ENCODE results near the gene SECTM1.

DNA sequence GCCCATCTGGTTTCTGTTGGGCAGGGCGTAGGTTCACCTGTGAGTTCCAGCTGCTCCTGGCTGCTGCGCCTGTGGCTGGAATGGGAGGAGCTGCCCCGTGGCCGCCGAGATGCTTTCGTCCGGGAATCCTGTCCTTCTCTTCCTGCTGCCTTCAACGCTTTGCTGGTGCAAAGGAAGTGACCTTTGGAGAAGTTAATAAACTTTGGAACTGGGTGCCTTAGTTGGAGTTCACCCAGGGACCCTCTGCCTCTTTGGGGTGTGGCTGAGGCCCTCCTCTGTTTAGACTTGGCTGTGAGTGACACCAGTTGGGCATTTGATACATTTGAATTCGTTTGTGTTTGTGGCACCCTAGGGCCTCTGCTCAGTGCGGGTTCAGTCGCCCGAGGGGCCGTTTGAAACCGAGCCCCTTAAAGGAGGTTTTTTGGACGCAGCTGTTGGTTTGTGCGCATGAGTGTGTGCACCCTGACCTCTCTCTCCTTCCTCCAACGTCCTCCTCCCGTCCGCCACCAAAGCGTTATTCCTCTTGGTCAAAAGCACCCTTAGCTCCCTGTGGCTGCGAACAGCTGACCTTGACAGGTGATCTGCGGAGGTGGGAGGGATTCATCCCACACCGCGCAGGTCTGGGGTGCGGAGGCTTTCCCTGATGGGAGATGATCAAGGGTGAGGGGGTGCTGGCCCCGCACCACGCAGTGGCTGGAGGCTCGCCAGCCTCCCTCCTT lies 9.0 kb upstream of the SECTM1 start:
- TF ChIP-seq, protein P1, sequence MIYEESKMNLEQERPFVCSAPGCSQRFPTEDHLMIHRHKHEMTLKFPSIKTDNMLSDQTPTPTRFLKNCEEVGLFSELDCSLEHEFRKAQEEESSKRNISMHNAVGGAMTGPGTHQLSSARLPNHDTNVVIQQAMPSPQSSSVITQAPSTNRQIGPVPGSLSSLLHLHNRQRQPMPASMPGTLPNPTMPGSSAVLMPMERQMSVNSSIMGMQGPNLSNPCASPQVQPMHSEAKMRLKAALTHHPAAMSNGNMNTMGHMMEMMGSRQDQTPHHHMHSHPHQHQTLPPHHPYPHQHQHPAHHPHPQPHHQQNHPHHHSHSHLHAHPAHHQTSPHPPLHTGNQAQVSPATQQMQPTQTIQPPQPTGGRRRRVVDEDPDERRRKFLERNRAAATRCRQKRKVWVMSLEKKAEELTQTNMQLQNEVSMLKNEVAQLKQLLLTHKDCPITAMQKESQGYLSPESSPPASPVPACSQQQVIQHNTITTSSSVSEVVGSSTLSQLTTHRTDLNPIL (CRISPR knock-in tag; IDR thresholded peaks at IDR 0.05; ENCODE audit: low read depth): no peak
- TF ChIP-seq GLIS3 (CRISPR knock-in tag; IDR thresholded peaks at IDR 0.05): no peak
- no peak for TF ChIP-seq BACH2 (CRISPR knock-in tag; IDR thresholded peaks at IDR 0.05; ENCODE audit: borderline replicate concordance)
- TF ChIP-seq CSDC2 (CRISPR knock-in tag; IDR thresholded peaks at IDR 0.05): no peak
- TF ChIP-seq ZFP3 (CRISPR knock-in tag; IDR thresholded peaks at IDR 0.05): no peak
- TF ChIP-seq SNAI2 (CRISPR knock-in tag; IDR thresholded peaks at IDR 0.05): no peak
- no peak for TF ChIP-seq PATZ1 (CRISPR knock-in tag; IDR thresholded peaks at IDR 0.05; ENCODE audit: borderline replicate concordance)
- TF ChIP-seq TOX (CRISPR knock-in tag; IDR thresholded peaks at IDR 0.05; ENCODE audit: borderline replicate concordance): no peak
- TF ChIP-seq CSRNP3 (CRISPR knock-in tag; IDR thresholded peaks at IDR 0.05): no peak
- no peak for TF ChIP-seq ZNF70 (CRISPR knock-in tag; IDR thresholded peaks at IDR 0.05)
- TF ChIP-seq ISL1 (CRISPR knock-in tag; IDR thresholded peaks at IDR 0.05): no peak
- no peak for TF ChIP-seq ZFP30 (CRISPR knock-in tag; IDR thresholded peaks at IDR 0.05)
- TF ChIP-seq ZNF8 (CRISPR knock-in tag; IDR thresholded peaks at IDR 0.05): no peak
